ENCODE data around the gene USP32. TPM values are rescaled to one million over a fixed set of nuclear protein-coding genes. Genes with fewer than 3 reads are reported as not detected.

USP32 gene
- total RNA-seq, 8 experiments from 2014 or later: 29.3 to 187 (median 32.1) TPM

GRCh38 chr17:60165223-60165622 is 226.7 kb downstream of the USP32 start:
- 30 to 100% (median 70%) methylated on average over 1 to 4 of the region's 5 CpGs; no CpG with 5 or more reads in 3 of the 10 experiments for WGBS, 10 experiments
- H3K27ac ChIP-seq: no peak overlapping the region
- no peak overlapping the region for H3K4me3 ChIP-seq
- ATAC-seq (replicated peaks in 6 of 8): peak in 2 of 8 experiments; percentile 13 to 31
- H3K4me1 ChIP-seq (replicated peaks in 1 of 2): peaks cover 38 to 43% of the 10 kb centered on the region in 2 donors
- in situ Hi-C loops (cut with MboI; ENCODE audit: low pct_unique_long_range_greater_than_20kb in 2 of 9, low sequenced_read_pairs in 9 of 9, unreplicated experiment in 9 of 9): no loop called here

- H3K4me1 ChIP-seq (replicated peaks in 1 of 2): peaks cover 33 to 37% of the 10 kb centered on the region in 2 donors
- no peak overlapping the region for H3K27ac ChIP-seq
- H3K4me3 ChIP-seq: no peak overlapping the region
- WGBS, 10 experiments: 8 to 100% (median 92%) methylated on average over 1 to 4 of the region's 5 CpGs; no CpG with 5 or more reads in 4 of the 10 experiments
- in situ Hi-C loops (cut with MboI; ENCODE audit: low pct_unique_long_range_greater_than_20kb in 2 of 9, low sequenced_read_pairs in 9 of 9, unreplicated experiment in 9 of 9): no loop called here
- ATAC-seq (replicated peaks in 6 of 8): no peak
Observed at GRCh38 chr17:60164697-60165096, 227.2 kb downstream of the USP32 start.

GRCh38 chr17:60164164-60164563 is 227.8 kb downstream of the USP32 start:
- no peak for ATAC-seq (replicated peaks in 6 of 8)
- in situ Hi-C loops (cut with MboI; ENCODE audit: low pct_unique_long_range_greater_than_20kb in 2 of 9, low sequenced_read_pairs in 9 of 9, unreplicated experiment in 9 of 9): no loop called here
- WGBS, 10 experiments: 72 to 97% (median 89%) methylated on average over 4 to 6 of the region's 6 CpGs; no CpG with 5 or more reads in 4 of the 10 experiments

GRCh38 chr17:60163108-60163784 is 228.7 kb downstream of the USP32 start:
- 57 to 93% (median 64%) methylated on average over 2 to 7 of the region's 20 CpGs; no CpG with 5 or more reads in 4 of the 10 experiments for WGBS, 10 experiments
- in situ Hi-C loops (cut with MboI; ENCODE audit: low pct_unique_long_range_greater_than_20kb in 2 of 9, low sequenced_read_pairs in 9 of 9, unreplicated experiment in 9 of 9): no loop called here
- Histone ChIP-seq H3K4me1 (replicated peaks in 1 of 2) (peaks cover 40 to 49% of the 10 kb centered on the region in 2 donors), H3K27ac (no peak overlapping the region), H3K4me3 (no peak overlapping the region)
- peak in 4 of 8 experiments; percentile 4 to 9 (median 6) for ATAC-seq (replicated peaks in 6 of 8)

More at GRCh38 chr17:60164164-60164563, 227.8 kb downstream of the USP32 start:
- peaks cover 32 to 42% of the 10 kb centered on the region in 2 donors for H3K4me1 ChIP-seq (replicated peaks in 1 of 2)
- no peak overlapping the region for H3K27ac ChIP-seq
- H3K4me3 ChIP-seq: no peak overlapping the region

- Histone ChIP-seq H3K27ac (peak overlapping the region in 1 of 2 donors; percentile 52), H3K4me3 (no peak overlapping the region), H3K4me1 (replicated peaks in 1 of 2) (peaks cover 40 to 49% of the 10 kb centered on the region in 2 donors)
- in situ Hi-C loops (cut with MboI; ENCODE audit: low pct_unique_long_range_greater_than_20kb in 2 of 9, low sequenced_read_pairs in 9 of 9, unreplicated experiment in 9 of 9): no loop called here
- peak in 5 of 8 experiments; percentile 46 to 62 (median 53) for ATAC-seq (replicated peaks in 6 of 8)
- 52 to 90% (median 60%) methylated on average over 2 to 4 of the region's 17 CpGs; no CpG with 5 or more reads in 7 of the 10 experiments for WGBS, 10 experiments
Observed at GRCh38 chr17:60161598-60162330, 230.2 kb downstream of the USP32 start.

DNA sequence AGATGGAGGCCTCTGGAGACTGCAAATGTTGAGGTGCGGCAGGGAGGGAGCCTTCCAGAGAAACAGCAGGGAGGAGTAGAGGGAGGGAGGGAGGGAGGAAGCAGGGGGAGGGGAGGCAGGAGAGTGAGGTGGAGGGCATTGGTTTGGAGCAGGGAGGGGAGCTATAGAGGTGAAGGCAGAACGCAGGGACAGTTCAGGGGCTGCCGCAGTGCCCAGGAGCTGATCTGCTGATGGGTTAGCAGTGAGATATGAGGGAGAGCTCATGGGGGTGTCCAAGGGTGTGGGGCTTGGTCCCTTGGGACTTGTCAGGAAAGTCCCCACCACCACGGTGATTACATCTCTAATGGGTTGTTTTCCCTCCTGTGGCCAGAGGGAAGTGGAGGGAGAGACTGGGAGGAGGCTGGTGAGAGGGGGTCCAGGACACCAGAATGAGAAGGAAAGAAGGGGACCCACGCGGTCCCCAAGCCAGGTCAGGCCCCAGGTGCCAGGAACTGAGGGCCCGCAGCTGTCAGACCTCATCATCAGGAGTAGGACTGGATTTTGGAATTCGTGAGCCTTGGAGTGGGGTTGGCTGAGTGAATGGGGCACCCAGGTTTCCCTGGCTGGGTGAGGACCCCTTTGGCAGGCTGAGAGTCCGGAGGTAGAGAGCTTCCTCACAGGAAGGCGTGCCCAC is 231.0 kb downstream of the USP32 start:
- Histone ChIP-seq H3K4me3 (no peak overlapping the region), H3K4me1 (replicated peaks in 1 of 2) (peaks cover 42 to 51% of the 10 kb centered on the region in 2 donors), H3K27ac (peak overlapping the region in 1 of 2 donors; percentile 52)
- ATAC-seq (replicated peaks in 6 of 8): peak in 4 of 8 experiments; percentile 14 to 55 (median 46)
- in situ Hi-C loops (cut with MboI; ENCODE audit: low pct_unique_long_range_greater_than_20kb in 2 of 9, low sequenced_read_pairs in 9 of 9, unreplicated experiment in 9 of 9): no loop called here
- WGBS, 10 experiments: 33 to 100% (median 60%) methylated on average over 1 of the region's 10 CpGs; no CpG with 5 or more reads in 7 of the 10 experiments

DNA sequence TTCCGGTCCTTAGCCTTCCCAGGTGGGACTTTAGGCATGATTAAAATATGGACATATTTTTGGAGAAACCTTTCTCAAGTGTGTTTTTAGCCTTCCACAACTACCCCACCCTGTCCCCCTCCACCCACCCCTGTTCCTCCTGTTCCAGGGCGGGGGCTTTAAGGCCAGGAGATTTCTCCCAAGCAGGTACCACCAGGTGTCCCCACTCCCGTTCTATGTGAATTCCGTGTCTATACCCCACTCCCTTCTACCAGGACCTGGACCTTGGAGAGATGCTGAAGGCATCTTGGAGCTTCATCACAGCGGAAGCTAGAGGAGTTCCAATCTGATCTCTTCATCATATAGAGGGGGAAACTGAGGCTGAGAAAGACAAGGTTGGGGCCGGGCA is 232.5 kb downstream of the USP32 start:
- Histone ChIP-seq H3K4me3 (no peak overlapping the region), H3K27ac (no peak overlapping the region), H3K4me1 (replicated peaks in 1 of 2) (peaks cover 55 to 61% of the 10 kb centered on the region in 2 donors)
- no peak for ATAC-seq (replicated peaks in 6 of 8)
- 40 to 100% (median 85%) methylated on average over 1 to 4 of the region's 6 CpGs; no CpG with 5 or more reads in 4 of the 10 experiments for WGBS, 10 experiments
- in situ Hi-C loops (cut with MboI; ENCODE audit: low pct_unique_long_range_greater_than_20kb in 2 of 9, low sequenced_read_pairs in 9 of 9, unreplicated experiment in 9 of 9): no loop called here

DNA sequence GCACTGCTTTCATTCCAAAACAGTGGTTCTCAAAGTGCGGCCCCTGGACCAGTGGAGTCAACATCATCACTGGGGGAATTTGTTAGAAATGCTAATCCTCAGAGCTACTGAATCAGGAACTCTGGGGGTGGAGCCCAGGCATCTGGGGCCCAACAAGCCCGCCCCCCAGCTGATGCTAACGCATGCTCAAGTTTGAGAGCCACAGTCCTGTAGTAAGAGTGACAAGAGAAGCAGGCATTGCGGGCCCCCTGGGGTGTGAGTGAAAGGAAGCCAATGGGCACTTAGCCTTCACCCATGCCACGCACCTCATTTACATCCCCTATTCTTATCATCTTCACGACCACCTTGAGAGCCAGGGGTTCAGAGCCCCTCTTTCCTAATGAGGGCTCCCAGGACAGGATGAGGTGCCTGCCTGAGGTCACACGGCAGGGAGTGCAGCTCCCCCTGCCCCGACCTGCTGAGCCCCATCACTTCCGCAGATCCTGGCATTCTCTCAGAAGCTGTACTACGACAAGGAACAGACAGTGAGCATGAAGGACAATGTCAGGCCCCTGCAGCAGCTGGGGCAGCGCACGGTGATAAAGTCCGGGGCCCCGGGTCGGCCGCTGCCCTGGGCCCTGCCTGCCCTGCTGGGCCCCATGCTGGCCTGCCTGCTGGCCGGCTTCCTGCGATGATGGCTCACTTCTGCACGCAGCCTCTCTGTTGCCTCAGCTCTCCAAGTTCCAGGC is 233.0 kb downstream of the USP32 start:
- H3K4me1 ChIP-seq (replicated peaks in 1 of 2): peaks cover 57 to 64% of the 10 kb centered on the region in 2 donors
- WGBS, 10 experiments: 5 to 70% (median 45%) methylated on average over 1 to 4 of the region's 19 CpGs; no CpG with 5 or more reads in 3 of the 10 experiments
- H3K4me3 ChIP-seq: no peak overlapping the region
- H3K27ac ChIP-seq: no peak overlapping the region
- in situ Hi-C loops (cut with MboI; ENCODE audit: low pct_unique_long_range_greater_than_20kb in 2 of 9, low sequenced_read_pairs in 9 of 9, unreplicated experiment in 9 of 9): no loop called here
- peak in 5 of 8 experiments; percentile 2 to 42 (median 10) for ATAC-seq (replicated peaks in 6 of 8)

DNA sequence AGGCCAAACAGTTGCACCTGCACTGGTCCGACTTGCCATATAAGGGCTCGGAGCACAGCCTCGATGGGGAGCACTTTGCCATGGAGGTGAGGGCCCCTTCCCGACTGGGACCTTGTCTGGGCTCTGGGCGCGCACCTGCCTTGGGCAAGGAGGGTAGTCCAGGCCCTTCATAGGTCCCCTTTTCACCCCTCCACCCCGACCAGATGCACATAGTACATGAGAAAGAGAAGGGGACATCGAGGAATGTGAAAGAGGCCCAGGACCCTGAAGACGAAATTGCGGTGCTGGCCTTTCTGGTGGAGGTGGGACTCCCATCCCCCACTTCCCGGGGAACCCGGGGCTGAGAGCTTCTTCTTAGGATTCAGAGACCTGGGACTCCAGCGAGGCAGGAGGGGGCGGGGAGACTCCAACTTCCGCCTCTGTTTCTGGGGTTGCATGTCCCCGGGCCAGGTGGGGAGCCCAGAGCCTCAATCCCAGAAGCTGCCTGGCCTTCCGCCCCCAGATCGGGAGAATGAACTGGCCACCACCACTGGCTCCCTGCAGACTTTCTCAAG is 234.4 kb downstream of the USP32 start:
- ATAC-seq (replicated peaks in 6 of 8): no peak
- H3K27ac ChIP-seq: no peak overlapping the region
- in situ Hi-C loops (cut with MboI; ENCODE audit: low pct_unique_long_range_greater_than_20kb in 2 of 9, low sequenced_read_pairs in 9 of 9, unreplicated experiment in 9 of 9): no loop called here
- peaks cover 44 to 50% of the 10 kb centered on the region in 2 donors for H3K4me1 ChIP-seq (replicated peaks in 1 of 2)
- H3K4me3 ChIP-seq: no peak overlapping the region
- WGBS, 10 experiments: 73 to 100% (median 92%) methylated on average over 2 to 3 of the region's 18 CpGs; no CpG with 5 or more reads in 6 of the 10 experiments

- in situ Hi-C loops (cut with MboI; ENCODE audit: low pct_unique_long_range_greater_than_20kb in 2 of 9, low sequenced_read_pairs in 9 of 9, unreplicated experiment in 9 of 9): no loop called here
- no peak overlapping the region for H3K4me3 ChIP-seq
- peaks cover 36 to 42% of the 10 kb centered on the region in 2 donors for H3K4me1 ChIP-seq (replicated peaks in 1 of 2)
- H3K27ac ChIP-seq: no peak overlapping the region
- WGBS, 10 experiments: 33 to 80% (median 66%) methylated on average over 1 to 6 of the region's 8 CpGs; no CpG with 5 or more reads in 3 of the 10 experiments
- ATAC-seq (replicated peaks in 6 of 8): no peak
Observed at GRCh38 chr17:60156746-60157145, 235.2 kb downstream of the USP32 start.

DNA sequence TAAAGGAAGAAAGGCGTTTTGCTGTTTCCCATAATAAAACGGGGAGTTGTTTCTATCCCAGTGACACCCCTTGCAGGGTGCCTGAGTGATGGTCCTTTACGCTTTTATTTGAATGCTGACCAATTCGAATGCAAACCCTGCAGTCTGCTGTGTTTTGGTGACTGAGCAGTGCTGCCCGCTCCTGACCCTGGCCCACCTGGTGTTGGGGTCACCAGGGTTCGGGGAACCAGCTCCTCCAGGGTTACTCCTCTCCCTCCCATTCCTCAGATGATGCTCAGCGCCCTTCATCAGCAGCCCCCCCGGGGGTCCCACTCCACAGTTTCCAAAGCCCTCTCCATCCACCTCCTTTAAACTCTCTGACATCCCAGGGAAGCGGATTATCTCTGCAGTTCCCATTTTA is 236.1 kb downstream of the USP32 start:
- H3K27ac ChIP-seq: no peak overlapping the region
- in situ Hi-C loops (cut with MboI; ENCODE audit: low pct_unique_long_range_greater_than_20kb in 2 of 9, low sequenced_read_pairs in 9 of 9, unreplicated experiment in 9 of 9): no loop called here
- no peak for ATAC-seq (replicated peaks in 6 of 8)
- peaks cover 30 to 35% of the 10 kb centered on the region in 2 donors for H3K4me1 ChIP-seq (replicated peaks in 1 of 2)
- WGBS, 10 experiments: 20 to 58% (median 40%) methylated on average over 1 to 4 of the region's 9 CpGs; no CpG with 5 or more reads in 1 of the 10 experiments
- H3K4me3 ChIP-seq: no peak overlapping the region

- no peak overlapping the region for H3K4me3 ChIP-seq
- H3K4me1 ChIP-seq (replicated peaks in 1 of 2): peaks cover 31 to 33% of the 10 kb centered on the region in 2 donors
- no peak overlapping the region for H3K27ac ChIP-seq
- 0 to 100% (median 38%) methylated on average over 1 to 2 of the region's 3 CpGs; no CpG with 5 or more reads in 5 of the 10 experiments for WGBS, 10 experiments
- ATAC-seq (replicated peaks in 6 of 8): no peak
- in situ Hi-C loops (cut with MboI; ENCODE audit: low pct_unique_long_range_greater_than_20kb in 2 of 9, low sequenced_read_pairs in 9 of 9, unreplicated experiment in 9 of 9): no loop called here
Observed at GRCh38 chr17:60155427-60155814, 236.5 kb downstream of the USP32 start.
